Measurements from ENCODE around the gene BCL2L1.
A peak's percentile ranks its signal among the peaks of the same experiment; 100 is the strongest.

BCL2L1 gene

DNA sequence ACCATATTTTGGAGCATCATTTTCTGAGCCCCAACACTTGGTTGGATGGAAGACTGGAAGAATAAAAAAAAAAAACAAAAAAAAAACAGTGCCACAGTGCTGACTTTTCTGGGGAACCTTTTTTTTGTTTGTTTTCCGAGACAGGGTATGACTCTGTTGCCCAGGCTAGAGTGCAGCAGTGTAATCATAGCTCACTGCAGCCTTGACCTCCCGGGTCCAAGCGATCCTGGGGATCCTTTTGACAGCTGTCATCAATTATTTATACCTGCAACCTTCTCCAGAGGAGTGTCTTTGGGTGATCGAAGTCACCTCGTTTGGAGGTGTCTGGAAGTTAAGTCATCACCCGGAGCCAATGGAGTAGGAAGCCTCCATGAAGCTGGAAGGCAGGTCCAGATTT is 8.7 kb upstream of the BCL2L1 start:
- DNase-seq (ENCODE audit: low read depth in 2 of 2, low spot score in 1 of 2): no peak

DNA sequence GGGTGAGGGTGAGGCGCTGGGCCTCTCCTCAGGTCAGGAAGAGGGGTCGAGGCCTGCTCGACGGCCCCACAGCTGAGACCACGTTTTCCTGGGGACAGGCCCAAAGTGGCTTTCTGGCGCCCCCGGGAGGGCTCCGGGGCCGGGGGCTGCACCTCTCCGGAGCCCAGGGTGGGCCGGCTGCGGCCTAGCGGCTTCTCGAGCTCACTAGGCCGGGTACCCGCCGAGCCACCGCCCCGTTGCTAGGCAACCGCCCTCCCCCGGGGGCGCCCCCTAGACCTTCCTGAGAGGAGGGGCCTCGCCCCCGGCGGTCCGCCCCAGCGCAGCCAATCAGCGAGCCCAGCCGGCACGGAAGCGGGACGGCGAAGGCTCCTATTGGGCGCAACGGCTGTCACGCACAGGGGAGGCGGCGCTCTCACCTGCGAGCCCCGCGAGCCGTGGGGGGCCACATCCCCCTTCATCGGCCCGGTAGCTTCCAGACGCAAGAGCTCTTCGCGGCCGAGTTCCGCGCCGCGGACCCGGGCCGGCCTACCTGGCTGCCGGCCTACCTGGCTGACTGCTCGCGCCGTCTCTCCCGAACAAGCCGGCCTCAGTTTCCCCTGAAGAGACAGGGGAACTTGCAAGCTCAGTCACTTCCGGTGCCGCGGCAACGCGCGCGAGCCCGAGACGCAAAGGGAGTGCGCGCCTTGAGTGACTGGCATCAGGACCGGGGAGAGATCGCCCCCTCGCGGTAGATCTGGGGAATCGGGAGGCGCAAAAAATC is 831 bp upstream of the BCL2L1 start:
- DNase-seq (ENCODE audit: low read depth in 2 of 2, low spot score in 1 of 2): peak; percentile 94 to 98

DNA sequence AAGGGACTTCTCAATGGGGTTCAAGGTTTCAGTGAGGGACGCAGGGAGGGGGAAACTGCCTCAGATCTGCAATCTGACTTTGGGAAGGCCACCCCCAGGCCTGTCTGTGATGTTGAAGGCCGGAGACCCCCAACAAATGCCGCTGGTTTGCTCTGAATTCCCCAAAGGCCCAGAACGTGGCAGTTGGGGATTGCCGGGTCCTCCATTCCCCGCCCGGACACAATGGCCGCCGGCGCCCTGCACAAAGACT is 326 bp upstream of the BCL2L1 start:
- no peak for DNase-seq (ENCODE audit: low read depth in 2 of 2, low spot score in 1 of 2)

DNA sequence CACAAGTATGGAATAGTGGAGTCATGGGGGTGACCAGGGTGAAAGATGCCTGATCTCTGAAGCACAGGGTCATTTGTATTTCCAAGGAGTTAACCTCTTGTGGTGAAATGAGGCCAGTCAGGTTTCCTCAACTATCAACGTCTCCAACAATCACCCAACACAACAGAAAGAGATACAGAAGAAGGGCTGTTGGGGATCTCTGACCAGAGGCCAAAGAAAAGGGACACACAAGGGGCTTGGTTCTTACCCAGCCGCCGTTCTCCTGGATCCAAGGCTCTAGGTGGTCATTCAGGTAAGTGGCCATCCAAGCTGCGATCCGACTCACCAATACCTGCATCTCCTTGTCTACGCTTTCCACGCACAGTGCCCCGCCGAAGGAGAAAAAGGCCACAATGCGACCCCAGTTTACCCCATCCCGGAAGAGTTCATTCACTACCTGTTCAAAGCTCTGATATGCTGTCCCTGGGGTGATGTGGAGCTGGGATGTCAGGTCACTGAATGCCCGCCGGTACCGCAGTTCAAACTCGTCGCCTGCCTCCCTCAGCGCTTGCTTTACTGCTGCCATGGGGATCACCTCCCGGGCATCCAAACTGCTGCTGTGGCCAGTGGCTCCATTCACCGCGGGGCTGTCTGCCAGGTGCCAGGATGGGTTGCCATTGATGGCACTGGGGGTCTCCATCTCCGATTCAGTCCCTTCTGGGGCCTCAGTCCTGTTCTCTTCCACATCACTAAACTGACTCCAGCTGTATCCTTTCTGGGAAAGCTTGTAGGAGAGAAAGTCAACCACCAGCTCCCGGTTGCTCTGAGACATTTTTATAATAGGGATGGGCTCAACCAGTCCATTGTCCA is 1.0 kb downstream of the BCL2L1 start:
- DNase-seq (ENCODE audit: low read depth in 2 of 2, low spot score in 1 of 2): no peak

DNA sequence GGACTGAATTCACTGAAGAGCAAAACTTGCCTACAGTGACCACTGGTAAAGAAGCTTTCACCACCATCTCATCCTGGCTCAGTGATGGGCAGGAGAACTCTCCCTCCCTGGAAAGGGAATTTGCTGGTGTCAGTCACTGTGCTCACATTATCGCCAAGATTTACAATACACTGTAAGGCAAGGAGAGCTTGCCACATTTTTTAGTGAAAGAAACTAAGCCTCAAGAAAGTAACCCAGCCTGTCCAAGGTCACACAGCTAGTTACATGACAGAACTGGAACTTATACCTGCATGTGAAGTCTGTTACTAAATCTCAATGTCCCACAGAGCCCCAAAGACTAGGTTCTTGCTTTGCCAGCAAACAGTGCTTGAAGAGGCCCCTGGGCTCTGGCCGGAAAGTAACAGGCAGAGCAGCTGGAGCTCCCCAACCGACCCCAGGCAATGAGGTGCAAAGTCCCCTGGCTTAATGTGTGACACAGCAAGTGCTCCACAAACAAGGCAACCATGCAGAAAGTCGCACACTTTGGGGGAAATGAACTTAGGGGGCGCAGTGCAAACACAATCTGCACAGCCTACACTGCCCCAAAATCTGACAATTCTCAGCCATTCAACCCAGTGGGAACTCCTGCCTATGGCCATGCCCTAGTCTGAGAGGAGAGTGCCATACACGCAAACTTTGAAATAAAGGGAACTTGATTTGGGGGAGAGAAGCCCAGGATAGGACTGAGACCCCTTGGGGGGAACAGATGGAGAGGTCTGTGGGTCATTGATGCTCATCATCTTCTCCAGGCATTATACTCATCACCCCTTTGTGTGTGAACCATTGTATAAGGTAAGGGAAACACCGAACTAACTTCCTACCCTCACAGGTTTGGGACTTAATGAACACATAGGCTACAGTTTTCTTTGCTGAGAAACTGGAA is 1.9 kb downstream of the BCL2L1 start:
- no peak for DNase-seq (ENCODE audit: low read depth in 2 of 2, low spot score in 1 of 2)

DNA sequence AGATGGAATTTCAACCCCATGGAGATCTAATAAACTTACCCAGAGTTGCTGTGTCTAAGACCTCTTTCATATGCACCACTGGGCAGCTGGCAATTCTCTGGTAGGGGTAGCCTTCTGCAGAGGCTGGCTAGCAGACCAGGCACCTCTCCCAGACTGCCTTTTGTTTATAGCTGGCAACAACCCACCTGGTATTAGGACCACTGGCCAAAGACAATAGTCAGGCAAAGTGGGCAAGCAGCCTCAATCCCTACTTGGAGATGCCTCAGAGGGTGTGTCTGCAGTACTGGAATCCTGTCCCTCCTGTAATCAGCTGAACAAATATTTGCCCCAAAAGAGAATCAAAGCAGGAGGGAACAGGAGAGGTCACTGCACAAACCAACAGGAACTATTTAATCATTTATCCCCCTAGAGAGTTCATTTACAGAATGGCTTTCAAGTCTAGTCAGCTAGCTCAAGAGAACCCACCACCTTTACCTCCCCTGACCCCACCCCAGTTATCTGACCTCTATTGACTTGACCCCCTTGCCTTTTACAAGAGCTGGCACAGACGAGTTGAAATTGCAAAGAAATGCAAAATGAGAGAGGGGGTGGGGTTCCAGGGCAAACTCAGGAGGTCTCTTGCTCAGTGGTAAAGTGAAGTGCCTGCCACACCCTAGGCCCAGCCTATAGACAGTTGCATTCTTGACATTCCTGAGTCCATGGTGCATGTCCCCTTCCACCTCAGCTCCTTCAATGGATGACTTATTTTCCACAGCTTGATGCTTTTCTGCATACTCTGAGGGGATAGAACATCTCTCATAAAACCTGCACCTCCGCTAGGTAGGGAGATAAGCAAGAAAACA is 2.8 kb downstream of the BCL2L1 start:
- no peak for DNase-seq (ENCODE audit: low read depth in 2 of 2, low spot score in 1 of 2)

DNA sequence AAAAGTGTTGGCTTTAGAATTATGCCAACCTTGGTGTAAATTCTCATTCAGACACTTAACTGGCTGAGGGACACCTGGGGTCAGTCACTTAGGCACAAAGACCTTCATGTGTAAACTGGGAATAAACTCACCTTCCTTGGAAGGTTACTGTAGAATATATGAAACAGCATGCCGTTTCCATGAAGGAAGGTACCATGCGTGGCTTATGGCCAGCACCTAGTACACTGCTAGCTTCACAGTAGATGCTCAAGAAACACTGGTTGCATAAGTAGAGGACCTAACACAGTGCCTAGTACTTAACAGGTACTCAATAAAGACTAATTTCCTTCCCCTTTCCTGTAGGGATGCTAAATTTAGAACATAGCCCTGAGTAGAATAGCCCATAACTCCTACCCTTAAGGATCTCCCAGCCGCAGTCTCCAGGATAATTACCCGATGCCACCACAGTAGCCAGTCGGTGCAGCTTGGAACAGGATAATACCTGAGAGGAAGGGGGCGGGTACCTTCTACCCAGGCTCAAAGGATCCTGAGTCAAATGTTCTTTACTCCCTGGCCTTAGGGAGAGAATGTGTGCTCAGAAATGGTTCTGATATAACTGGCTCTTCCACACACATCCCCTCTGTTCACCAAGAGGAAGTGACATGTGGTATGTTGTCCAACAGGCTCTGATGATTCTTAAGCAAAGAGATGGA is 3.6 kb downstream of the BCL2L1 start:
- DNase-seq (ENCODE audit: low read depth in 2 of 2, low spot score in 1 of 2): no peak

DNA sequence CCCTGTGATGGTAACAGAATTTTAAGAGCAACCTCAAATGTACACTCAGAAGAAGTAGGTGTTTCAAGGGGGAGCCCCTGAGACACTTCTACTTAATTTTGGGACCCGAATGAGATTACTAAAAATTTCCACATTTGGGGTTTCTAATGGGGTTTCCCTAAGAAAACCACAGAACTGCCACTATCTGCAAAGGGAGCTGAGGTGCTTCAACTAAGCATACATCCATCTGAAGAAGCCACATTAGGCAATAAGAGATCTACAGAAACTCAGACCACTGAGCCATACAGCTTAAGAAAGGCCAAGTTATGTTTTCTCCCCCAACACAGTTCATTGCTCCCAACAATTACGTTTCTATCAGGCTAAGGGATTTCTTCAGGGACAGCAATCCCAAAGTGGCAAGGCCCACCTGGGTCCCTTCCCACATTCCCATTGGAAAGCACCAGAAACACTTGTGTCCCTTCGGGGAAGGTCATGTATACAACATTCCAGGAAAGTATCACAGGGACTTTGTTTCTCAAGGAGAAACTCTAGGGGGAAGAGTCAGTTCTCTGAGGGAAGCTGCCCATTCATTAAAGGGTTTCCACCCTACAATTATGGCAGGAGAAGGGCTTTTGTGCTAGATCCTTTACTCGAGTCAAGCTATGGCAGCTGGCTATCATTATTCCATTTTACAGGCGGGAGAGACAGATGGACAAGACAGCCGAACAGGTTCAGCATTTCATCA is 5.0 kb downstream of the BCL2L1 start:
- DNase-seq (ENCODE audit: low read depth in 2 of 2, low spot score in 1 of 2): no peak

DNA sequence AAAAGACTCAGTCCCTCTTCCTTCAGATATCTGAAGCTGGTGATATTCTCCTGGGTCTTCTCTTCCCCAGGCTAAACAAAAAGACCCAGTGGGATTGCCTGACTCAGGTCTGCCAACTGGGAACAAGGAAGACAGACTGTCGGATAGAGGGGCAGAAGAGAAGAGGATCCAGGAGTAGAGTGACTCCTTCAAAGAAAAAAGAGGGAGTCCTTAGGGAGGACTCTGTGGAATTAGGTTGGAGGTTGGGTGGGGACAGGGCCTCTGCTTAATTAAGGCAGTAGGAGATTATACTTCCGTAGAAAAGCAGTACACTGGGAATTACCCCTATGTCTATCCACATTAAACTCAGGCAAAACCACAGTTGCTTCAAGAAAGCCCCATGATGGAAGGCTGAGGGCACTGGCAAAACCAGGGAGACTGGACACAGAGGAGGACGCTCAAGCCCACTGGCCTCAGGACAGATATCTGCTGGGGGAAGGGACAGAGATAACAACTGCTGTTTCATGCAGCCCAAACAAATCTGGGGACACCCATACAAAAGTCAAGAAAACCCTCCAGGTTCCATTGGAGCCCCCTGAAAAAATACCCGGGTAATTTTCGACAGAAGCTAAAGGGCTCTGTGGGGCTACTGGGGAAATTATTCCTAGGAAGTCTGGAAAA is 5.7 kb downstream of the BCL2L1 start:
- no peak for DNase-seq (ENCODE audit: low read depth in 2 of 2, low spot score in 1 of 2)

DNA sequence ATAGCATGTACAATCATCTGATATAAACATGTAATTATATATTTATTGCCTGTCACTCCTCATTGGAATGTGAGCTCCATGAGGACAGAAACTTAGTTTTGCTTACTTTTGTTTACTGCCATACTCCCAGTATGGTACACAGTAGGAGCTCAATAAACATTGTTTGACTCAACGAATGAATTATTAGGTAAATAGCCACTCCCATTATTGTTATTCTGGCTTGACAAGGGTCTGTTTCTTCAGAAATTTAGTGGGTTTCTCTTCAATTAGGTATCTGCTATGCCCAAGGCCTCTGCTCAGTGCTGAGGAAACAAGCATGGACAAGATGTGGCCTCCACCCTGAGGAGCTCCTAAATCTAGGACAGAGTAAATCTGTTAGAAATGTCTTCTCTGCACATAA is 6.3 kb downstream of the BCL2L1 start:
- DNase-seq (ENCODE audit: low read depth in 2 of 2, low spot score in 1 of 2): no peak

DNA sequence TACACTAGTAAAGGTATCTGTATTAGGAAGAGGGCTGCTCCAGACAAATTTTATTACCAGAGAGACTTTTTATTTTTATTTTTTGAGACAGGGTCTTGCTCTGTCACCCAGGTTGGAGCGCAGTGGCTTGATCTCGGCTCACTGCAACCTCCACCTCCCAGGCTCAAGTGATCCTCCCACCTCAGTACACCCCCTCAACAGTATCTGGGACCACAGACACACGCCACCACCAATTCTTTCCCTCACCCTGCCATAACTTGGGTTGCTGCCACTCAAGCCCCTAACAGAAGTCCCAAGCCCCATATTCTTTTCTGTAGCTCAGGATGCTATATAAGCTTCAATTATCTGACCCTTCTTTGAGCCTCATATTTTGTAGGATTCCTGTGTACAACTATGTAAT is 6.9 kb downstream of the BCL2L1 start:
- DNase-seq (ENCODE audit: low read depth in 2 of 2, low spot score in 1 of 2): no peak

DNA sequence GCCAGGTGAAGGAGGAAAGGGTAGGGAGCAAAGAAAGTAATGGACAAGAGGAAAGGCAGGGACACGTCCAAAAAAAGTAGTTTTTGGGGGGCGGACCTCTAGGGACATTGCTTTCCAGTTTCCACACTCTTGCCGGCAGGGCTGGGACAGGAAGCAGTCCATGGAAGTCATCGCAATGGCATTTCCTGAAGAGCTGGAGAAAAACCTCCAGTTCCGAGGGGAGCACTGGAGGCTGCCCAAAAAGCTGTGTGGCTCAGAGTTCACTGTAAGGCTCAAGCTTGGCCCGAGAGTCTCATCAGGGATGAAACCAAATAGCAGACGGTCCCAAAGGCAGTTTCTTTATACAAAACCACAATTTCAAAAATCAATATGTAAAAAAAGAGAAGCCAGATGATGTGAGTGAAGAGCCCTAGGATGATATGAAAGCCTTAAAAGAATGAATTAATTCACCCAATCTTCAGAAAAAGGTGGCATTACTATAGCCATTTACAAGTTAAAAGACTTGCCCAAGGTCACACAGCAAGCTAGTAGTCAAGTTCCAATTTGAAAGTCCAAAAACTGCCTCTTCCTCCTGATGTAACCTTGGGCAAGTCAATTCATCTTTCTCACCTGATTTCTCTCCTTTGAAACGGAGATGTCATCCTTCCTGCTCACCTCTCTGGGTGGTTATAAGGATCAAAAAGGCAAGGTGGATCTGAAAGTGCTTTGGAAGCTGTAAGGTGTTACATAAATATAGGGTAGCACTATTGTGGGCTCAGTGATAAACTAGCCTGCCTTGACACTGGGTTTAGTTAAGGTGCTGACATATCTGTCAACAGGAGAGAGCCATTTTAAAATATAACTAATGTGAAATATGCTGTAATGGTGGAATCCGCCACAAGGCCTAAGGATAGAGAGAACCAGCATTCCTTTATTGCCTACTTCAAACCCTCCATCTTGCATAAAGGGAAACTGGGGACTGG is 9.1 kb downstream of the BCL2L1 start:
- no peak for DNase-seq (ENCODE audit: low read depth in 2 of 2, low spot score in 1 of 2)

DNA sequence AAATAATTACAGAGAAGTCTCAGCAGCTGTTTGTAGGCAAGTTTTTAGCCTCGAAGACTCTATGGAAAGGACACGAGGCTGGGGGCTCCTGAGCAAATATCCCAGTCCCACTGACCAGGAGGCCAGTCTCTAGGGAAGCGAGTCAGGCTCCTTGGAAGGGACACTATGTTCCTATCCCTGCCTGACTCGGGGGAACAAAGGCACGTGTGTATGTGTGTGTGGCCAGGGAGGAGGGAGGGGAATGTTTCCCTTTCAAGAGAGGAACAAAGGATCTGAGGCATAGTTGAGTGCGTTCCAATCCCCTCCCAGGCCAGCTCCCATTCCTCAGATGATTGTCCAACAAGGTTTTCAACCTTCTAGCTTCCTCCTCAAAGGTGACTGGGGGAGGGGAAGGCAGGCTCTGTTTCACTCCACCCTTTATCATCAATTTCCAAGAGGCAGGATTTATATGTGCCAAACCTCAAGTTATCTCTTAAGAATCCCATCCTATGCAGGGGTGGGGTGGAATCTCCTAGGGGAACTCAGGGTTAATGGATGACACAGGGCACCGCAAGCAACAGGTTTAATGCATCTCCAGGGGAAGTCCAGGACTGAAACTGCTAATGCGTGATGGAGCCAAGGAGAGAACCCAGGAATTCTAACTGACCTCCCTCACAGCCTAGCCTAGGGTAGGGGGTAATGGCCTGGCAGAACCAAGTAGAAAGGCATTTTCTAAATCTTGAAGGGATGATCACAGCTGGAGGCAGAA is 9.9 kb downstream of the BCL2L1 start:
- no peak for DNase-seq (ENCODE audit: low read depth in 2 of 2, low spot score in 1 of 2)

DNA sequence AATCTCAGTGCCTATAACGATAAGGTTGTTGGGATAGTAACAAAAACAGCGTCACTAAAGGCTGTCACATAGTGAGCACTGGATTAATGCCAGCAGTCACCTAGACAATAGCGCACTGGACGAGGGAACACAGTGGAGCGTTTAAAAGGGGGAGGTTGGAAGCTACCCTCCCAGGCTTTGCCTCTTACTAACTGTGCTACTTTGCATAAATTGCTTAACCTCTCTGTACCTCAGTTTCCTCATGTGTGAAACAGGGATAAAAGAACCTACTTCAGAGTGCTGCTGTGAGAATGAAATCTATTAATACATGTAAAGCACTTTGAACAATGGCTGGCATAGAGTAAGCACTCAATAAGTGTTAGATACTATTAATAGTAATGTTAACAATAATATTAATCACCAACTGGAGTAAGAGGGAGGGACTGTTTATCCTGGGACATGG is 10.5 kb downstream of the BCL2L1 start:
- DNase-seq (ENCODE audit: low read depth in 2 of 2, low spot score in 1 of 2): no peak

DNA sequence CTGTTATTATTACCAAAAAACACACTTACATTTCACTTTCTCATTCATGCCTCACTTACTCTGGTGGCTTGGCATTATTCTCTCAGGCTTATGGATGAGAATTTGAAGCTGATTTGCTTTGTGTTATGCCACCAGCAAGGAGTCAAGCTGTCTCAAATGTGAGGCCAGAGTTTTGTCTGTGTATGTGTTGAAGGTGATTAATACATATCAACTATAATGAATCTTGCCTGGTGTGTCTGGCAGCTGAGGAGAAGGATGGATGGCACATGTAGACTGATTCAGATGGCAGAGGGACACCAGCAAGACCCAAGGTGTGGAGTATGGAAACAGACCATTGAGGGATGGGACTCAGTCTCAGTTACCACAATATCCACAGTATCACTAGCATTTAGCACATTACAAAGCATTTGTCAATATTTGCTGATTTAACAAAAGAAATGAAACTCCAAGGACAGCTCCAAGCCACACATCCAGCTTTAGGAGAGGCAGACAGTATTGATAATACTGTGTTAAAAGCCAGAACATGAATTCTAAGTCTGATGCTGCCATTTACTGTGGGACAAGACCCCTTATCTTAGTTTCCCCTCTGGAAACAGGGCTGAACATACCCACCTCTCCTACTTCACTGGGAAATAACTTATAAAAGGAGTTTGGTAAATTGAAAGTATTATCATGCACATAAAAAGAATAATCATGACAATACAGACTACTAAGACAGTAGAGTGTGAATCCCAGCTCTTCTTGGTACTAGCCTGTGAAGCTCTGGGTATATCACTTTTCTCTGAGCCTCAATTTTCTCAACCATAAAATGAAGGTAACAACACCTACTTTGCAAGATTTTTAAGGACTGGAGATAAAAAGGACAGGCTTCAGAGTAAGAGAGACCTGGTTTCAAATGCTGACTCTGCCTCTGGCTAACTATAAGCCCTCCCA is 11.2 kb downstream of the BCL2L1 start:
- DNase-seq (ENCODE audit: low read depth in 2 of 2, low spot score in 1 of 2): no peak
